ENCODE measurements around the gene SORCS1. TPM values are rescaled to one million over a fixed set of nuclear protein-coding genes. Genes with fewer than 3 reads are reported as not detected.

Gene SORCS1
- total and polyA plus RNA-seq, 2 donors (not counting 1 experiment from before 2014, with no cell fraction given), result under 0.01 to 0.01 TPM

DNA sequence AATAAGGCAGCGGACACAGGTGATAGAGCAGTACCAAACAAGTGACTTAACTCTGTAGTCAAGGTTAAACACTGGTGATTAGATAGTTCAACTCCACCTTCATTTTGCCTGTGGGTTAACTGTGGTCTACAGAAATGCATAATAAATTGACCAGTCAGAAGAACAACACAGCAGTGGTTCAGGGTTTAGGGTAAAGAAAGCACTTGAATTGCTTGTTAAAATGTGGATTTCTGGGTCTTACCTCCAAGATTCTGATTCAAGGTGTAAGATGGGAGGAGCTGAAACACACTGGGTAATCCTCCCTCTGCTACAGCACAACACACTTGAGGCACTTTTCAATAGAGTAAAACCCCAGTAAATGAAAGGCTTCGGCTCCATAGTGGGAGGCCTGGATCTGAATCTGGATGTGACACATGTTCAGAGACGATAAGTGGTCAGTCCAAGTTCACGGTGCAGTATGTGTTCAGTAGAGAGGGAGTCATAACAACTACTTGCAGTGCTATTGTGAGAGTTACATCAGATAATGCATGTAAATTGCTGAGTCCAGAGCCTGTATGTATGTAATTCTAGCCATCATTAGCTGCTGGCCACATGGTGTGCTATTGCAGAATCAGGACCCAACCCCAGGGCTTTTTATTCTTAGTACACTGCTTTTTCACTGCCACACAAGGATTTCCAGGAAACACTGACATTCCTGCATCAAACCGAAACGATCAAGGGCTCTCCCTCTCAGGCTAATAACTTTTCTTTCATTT lies 141.7 kb downstream of the SORCS1 start:
- Histone ChIP-seq H3K4me1 (ENCODE audit: control insufficient read depth, extremely low read depth, insufficient read depth, low read length) (no peaks in the 10 kb centered on the region), H3K9me3 (ENCODE audit: control insufficient read depth, insufficient read depth, low read depth, low read length) (no peaks in the 10 kb centered on the region), H3K27ac (ENCODE audit: insufficient read depth, low read length) (no peak overlapping the region), H2AFZ (ENCODE audit: low read length) (no peak overlapping the region), H3K27me3 (ENCODE audit: control insufficient read depth, insufficient read depth, low read length) (no peaks in the 10 kb centered on the region), H3K4me3 (replicated peaks in 1 of 4; ENCODE audit: control extremely low read depth in 1 of 4, insufficient read depth in 1 of 4, low read depth in 3 of 4, low read length in 4 of 4) (no peak overlapping the region), H3K9ac (ENCODE audit: insufficient read depth, low read length) (no peak overlapping the region), H3K36me3 (ENCODE audit: control insufficient read depth, insufficient read depth, low read length) (no peaks in the 10 kb centered on the region), H3K4me2 (ENCODE audit: extremely low read depth, insufficient read depth, low read length) (no peak overlapping the region), H3K79me2 (ENCODE audit: control insufficient read depth, insufficient read depth, low read length) (no peaks in the 10 kb centered on the region), H4K20me1 (ENCODE audit: control insufficient read depth, extremely low read depth, insufficient read depth, low read length) (no peaks in the 10 kb centered on the region)
- DNase-seq (ENCODE audit: low read depth in 2 of 2), result no peak
- TF ChIP-seq EZH2 (IDR thresholded peaks at IDR 0.05; ENCODE audit: low read length, missing control alignments), result no peak
- TF ChIP-seq, protein P1, sequence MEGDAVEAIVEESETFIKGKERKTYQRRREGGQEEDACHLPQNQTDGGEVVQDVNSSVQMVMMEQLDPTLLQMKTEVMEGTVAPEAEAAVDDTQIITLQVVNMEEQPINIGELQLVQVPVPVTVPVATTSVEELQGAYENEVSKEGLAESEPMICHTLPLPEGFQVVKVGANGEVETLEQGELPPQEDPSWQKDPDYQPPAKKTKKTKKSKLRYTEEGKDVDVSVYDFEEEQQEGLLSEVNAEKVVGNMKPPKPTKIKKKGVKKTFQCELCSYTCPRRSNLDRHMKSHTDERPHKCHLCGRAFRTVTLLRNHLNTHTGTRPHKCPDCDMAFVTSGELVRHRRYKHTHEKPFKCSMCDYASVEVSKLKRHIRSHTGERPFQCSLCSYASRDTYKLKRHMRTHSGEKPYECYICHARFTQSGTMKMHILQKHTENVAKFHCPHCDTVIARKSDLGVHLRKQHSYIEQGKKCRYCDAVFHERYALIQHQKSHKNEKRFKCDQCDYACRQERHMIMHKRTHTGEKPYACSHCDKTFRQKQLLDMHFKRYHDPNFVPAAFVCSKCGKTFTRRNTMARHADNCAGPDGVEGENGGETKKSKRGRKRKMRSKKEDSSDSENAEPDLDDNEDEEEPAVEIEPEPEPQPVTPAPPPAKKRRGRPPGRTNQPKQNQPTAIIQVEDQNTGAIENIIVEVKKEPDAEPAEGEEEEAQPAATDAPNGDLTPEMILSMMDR (conservative IDR thresholded peaks at IDR 0.05 in 1 of 2, IDR thresholded peaks at IDR 0.05 in 1 of 2; ENCODE audit: low read depth in 1 of 2, low read length in 2 of 2), result no peak

DNA sequence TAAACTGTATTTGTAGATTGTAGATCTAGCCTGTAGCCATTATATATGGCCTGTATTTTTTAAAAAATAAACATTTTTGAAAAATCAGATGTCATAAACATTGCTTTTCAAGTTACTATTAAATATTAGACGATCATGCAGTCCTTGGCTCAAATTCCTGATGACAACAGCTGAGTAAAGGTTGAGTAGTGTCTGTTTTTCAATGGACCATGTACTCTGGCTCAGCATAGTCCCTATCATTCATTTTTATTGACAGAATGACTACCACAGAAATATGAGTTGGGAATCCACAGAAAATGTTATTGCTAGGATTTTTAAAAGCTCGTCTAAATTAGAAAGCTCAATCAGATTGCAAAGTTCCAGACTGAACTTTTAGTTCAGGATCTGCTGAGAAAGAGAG lies 145.4 kb downstream of the SORCS1 start:
- no peak for TF ChIP-seq EZH2 (IDR thresholded peaks at IDR 0.05; ENCODE audit: low read length, missing control alignments)
- TF ChIP-seq, protein P1 (conservative IDR thresholded peaks at IDR 0.05 in 1 of 2, IDR thresholded peaks at IDR 0.05 in 1 of 2; ENCODE audit: low read depth in 1 of 2, low read length in 2 of 2), result no peak
- no peak for DNase-seq (ENCODE audit: low read depth in 2 of 2)
- no peak overlapping the region for H3K27ac ChIP-seq (ENCODE audit: insufficient read depth, low read length)
- no peak overlapping the region for H3K9ac ChIP-seq (ENCODE audit: insufficient read depth, low read length)
- no peak overlapping the region for H3K4me3 ChIP-seq (replicated peaks in 1 of 4; ENCODE audit: control extremely low read depth in 1 of 4, insufficient read depth in 1 of 4, low read depth in 3 of 4, low read length in 4 of 4)
- H2AFZ ChIP-seq (ENCODE audit: low read length), result no peak overlapping the region
- no peaks in the 10 kb centered on the region for H4K20me1 ChIP-seq (ENCODE audit: control insufficient read depth, extremely low read depth, insufficient read depth, low read length)
- no peaks in the 10 kb centered on the region for H3K36me3 ChIP-seq (ENCODE audit: control insufficient read depth, insufficient read depth, low read length)
- H3K4me1 ChIP-seq (ENCODE audit: control insufficient read depth, extremely low read depth, insufficient read depth, low read length), result no peaks in the 10 kb centered on the region
- no peaks in the 10 kb centered on the region for H3K27me3 ChIP-seq (ENCODE audit: control insufficient read depth, insufficient read depth, low read length)
- no peaks in the 10 kb centered on the region for H3K9me3 ChIP-seq (ENCODE audit: control insufficient read depth, insufficient read depth, low read depth, low read length)
- H3K4me2 ChIP-seq (ENCODE audit: extremely low read depth, insufficient read depth, low read length), result no peak overlapping the region
- no peaks in the 10 kb centered on the region for H3K79me2 ChIP-seq (ENCODE audit: control insufficient read depth, insufficient read depth, low read length)

DNA sequence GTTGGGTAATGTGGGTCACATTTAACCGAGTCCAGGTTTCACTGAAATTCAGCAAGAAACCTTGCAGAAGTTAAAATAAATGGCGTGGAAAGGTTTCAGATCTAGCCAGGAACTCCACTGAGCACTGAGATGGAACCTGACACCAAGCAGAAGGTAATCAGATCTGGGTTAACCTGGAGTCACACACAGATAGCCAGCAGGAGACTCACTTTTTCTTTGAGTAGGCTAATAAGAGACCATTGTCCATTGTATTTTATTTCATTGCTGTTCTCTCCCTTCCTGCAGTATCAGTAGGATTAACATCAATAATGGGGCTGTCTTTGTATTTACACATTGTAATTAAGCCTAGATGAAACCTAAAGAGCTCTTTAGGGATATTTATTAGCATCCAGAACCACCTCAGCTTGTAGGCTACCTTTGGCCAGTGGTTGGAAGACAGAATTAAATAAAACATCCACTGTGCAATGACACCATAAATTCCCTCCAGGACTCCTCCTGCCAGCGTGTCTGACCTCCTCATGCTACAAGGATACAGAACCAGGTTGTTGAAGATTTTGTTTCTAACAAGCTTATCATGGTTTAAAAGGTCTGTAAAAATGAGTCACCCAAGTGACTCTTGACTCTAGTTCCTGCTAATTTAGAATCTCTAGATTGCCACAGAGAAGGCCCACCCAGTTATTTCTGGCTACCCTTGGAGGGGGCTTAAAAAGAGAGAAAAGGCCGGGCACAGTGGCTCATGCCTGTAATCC lies 151.1 kb downstream of the SORCS1 start:
- H2AFZ ChIP-seq (ENCODE audit: low read length), result no peak overlapping the region

More for the DNA sequence above, 151.1 kb downstream of the SORCS1 start:
- Histone ChIP-seq H3K4me1 (ENCODE audit: control insufficient read depth, extremely low read depth, insufficient read depth, low read length) (no peaks in the 10 kb centered on the region), H3K27me3 (ENCODE audit: control insufficient read depth, insufficient read depth, low read length) (no peaks in the 10 kb centered on the region), H3K4me3 (replicated peaks in 1 of 4; ENCODE audit: control extremely low read depth in 1 of 4, insufficient read depth in 1 of 4, low read depth in 3 of 4, low read length in 4 of 4) (no peak overlapping the region), H3K36me3 (ENCODE audit: control insufficient read depth, insufficient read depth, low read length) (no peaks in the 10 kb centered on the region), H3K79me2 (ENCODE audit: control insufficient read depth, insufficient read depth, low read length) (no peaks in the 10 kb centered on the region), H3K9me3 (ENCODE audit: control insufficient read depth, insufficient read depth, low read depth, low read length) (no peaks in the 10 kb centered on the region), H3K27ac (ENCODE audit: insufficient read depth, low read length) (no peak overlapping the region), H3K9ac (ENCODE audit: insufficient read depth, low read length) (no peak overlapping the region), H3K4me2 (ENCODE audit: extremely low read depth, insufficient read depth, low read length) (no peak overlapping the region), H4K20me1 (ENCODE audit: control insufficient read depth, extremely low read depth, insufficient read depth, low read length) (no peaks in the 10 kb centered on the region)
- no peak for DNase-seq (ENCODE audit: low read depth in 2 of 2)
- TF ChIP-seq EZH2 (IDR thresholded peaks at IDR 0.05; ENCODE audit: low read length, missing control alignments), result no peak
- TF ChIP-seq, protein P1 (conservative IDR thresholded peaks at IDR 0.05 in 1 of 2, IDR thresholded peaks at IDR 0.05 in 1 of 2; ENCODE audit: low read depth in 1 of 2, low read length in 2 of 2), result no peak
